Measurements from ENCODE around the gene TENM4.
A peak's percentile ranks its signal among the peaks of the same experiment; 100 is the strongest.

Gene TENM4

DNA sequence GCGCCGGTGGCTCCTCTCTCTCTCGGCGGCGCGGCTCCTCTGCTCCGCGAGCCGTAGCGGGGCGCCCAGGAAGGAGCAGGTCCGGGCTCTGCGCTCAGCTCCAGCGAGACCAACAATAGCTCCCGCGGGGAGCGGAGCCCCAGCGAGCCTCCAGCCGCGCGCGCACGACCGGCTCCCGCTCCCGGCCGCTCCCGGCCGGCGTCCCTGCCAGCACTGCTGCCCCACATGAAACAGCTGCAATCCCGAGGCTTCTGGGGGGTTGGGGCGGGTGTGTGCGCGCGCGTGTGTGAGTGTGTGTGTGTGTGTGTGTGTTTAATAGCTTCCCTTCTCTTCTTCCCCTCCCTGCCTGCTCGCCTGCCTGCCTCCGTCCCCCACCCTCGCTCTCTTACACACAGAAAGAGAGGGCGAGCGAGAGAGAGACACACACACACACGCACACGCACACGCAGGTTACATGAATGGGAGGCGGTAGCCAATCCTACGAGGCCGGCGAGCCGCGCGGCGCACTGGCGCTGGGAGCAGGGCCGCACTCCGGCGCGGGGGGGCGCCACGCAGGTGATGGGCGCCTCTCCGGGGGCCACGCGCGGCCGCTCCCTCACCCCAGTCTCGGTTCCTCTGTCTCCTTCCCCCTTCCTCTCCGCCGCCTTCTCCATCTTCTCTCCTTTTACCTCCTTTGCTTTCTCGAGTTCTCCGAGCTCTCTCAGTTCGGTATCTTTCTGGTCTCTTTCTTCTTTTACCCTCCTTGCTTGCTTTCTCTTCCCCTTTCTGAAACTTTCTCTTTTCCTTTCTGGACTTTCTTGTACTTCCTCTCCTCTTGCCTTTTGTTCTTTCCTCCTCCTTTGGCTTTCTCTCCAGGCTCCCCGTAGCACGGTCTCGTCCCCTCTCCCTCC, at the start of gene TENM4:
Gene TENM4, minus strand, starts transcription at position 460 of the 890 bp plus-strand sequence. CDS start 371,086 bp downstream, outside the sequence.
- peaks cover 0 to 48% (median 31%) of the 10 kb centered on the region in 4 donors for H3K4me1 ChIP-seq
- peak within 1 kb of the TSS; percentile 84 to 87 for H3K27ac ChIP-seq
- H3K27me3 ChIP-seq: no peaks in the 10 kb centered on the region
- TF ChIP-seq, protein P1, sequence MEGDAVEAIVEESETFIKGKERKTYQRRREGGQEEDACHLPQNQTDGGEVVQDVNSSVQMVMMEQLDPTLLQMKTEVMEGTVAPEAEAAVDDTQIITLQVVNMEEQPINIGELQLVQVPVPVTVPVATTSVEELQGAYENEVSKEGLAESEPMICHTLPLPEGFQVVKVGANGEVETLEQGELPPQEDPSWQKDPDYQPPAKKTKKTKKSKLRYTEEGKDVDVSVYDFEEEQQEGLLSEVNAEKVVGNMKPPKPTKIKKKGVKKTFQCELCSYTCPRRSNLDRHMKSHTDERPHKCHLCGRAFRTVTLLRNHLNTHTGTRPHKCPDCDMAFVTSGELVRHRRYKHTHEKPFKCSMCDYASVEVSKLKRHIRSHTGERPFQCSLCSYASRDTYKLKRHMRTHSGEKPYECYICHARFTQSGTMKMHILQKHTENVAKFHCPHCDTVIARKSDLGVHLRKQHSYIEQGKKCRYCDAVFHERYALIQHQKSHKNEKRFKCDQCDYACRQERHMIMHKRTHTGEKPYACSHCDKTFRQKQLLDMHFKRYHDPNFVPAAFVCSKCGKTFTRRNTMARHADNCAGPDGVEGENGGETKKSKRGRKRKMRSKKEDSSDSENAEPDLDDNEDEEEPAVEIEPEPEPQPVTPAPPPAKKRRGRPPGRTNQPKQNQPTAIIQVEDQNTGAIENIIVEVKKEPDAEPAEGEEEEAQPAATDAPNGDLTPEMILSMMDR (IDR thresholded peaks at IDR 0.05): peak in 1 of 2 experiments; percentile 36
- DNase-seq: peak; percentile 64 to 85
- intact Hi-C loops (cut with DNase I; ENCODE audit: low total_unique reads): no loop called here
- H3K36me3 ChIP-seq: no peaks in the 10 kb centered on the region
- no peaks in the 10 kb centered on the region for H3K9me3 ChIP-seq
- peak within 1 kb of the TSS; percentile 67 to 71 for H3K4me3 ChIP-seq

DNA sequence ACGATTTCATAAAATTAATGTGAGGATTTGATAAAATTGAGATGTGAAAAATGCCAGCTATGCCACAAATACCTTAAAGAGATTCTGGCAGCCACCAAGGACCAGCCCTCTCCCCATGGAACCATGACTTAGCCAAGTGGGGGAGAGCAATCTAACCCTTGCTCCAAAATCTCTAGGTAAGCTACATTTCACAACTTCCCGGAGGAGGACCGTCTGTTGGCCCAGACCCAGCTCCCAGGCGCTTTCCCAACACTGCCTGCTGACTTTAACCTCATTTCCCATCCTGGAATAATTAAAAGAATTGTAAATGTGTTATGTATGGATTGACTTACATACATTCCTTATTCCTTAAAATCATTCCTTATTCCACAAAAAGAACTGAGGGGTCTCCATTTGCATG, 47.5 kb upstream of the TENM4 start:
- DNase-seq: no peak
- Histone ChIP-seq H3K36me3 (no peaks in the 10 kb centered on the region), H3K27ac (no peak overlapping the region), H3K4me3 (no peak overlapping the region), H3K4me1 (no peaks in the 10 kb centered on the region), H3K27me3 (no peaks in the 10 kb centered on the region), H3K9me3 (no peaks in the 10 kb centered on the region)
- intact Hi-C loops (cut with DNase I; ENCODE audit: low total_unique reads): no loop called here
- TF ChIP-seq, protein P1 (IDR thresholded peaks at IDR 0.05): no peak

DNA sequence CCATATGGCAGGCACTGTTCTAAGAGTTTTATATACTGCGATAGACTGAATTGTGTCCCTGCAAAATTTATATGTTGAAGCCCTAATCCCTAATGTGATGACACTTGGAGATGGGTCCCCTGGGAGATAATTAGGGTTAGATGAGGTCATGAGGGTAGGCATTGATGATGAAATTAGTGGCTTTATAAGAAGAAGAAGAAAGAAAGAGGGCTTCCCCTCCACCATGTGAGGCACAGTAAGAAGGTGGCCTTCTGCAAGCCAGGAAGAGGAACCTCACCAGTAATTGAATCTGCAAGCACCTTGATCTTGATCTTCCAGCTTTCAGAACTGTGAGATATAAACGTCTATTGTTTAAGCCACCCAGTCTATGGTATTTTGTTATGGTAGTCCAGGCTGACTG, 46.6 kb upstream of the TENM4 start:
- no peaks in the 10 kb centered on the region for H3K4me1 ChIP-seq
- no peaks in the 10 kb centered on the region for H3K36me3 ChIP-seq
- H3K27ac ChIP-seq: no peak overlapping the region
- no peak overlapping the region for H3K4me3 ChIP-seq
- intact Hi-C loops (cut with DNase I; ENCODE audit: low total_unique reads): no loop called here
- no peak for DNase-seq
- no peaks in the 10 kb centered on the region for H3K9me3 ChIP-seq
- no peaks in the 10 kb centered on the region for H3K27me3 ChIP-seq
- TF ChIP-seq, protein P1 (IDR thresholded peaks at IDR 0.05): no peak

DNA sequence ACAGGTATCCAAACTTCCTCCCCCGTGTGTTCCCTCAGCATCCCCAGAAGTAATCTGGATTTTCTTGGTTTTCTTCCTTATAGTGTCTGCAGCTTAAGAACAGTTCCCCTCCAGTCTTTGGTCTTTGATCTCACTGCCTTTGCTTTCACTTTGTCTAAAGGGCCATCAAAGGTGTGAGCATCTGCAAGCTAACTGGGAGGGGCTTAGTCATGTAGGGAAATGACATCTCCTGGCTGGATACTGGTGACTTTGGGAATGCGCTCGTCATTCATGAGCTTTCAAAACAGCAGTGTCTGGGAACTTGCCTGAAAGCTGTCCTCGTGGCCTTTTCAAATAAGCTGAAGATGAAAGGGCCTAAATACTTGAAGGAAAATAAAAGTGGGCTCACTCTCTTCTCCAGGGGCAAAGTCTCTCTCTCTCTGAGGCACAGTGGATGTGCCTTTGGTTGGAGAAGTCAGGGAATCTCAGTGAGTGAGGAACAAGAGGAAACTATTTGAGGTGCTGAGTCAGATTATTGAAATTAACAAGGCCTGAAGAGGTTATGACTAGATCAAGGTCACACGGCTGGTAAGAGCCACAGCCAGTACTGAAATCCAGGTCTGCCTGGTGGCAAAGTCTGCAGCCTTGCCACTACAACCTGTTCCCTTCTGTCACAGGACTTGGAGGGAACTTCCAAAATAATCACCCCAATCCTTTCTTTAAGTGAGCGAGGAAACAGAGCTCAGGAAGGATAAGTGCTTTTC, 45.6 kb upstream of the TENM4 start:
- DNase-seq: no peak
- no peaks in the 10 kb centered on the region for H3K4me1 ChIP-seq
- H3K27ac ChIP-seq: no peak overlapping the region
- H3K36me3 ChIP-seq: no peaks in the 10 kb centered on the region
- intact Hi-C loops (cut with DNase I; ENCODE audit: low total_unique reads): no loop called here
- no peak overlapping the region for H3K4me3 ChIP-seq
- TF ChIP-seq, protein P1 (IDR thresholded peaks at IDR 0.05): no peak
- H3K27me3 ChIP-seq: no peaks in the 10 kb centered on the region
- H3K9me3 ChIP-seq: no peaks in the 10 kb centered on the region

DNA sequence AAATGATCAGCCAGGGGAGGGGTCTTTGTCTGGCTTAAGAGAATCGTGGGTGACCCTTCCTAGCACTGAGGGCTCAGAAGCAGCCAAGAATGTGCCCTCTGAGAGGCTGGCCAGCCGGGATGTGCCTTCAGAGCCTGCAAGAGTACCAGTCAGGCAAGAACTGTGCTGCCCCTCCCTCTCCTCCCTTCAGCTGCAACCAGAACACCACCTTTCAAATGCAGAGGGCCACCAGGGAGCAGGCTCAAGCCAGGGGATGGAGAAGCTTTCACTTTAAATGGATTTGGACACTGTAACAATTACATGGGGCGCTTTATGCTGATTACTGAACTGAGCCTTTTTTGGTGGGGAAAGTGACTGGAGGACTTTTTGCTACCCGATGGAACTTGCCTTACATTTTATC, 44.9 kb upstream of the TENM4 start:
- DNase-seq: no peak
- TF ChIP-seq, protein P1 (IDR thresholded peaks at IDR 0.05): no peak
- H3K4me1 ChIP-seq: no peaks in the 10 kb centered on the region
- intact Hi-C loops (cut with DNase I; ENCODE audit: low total_unique reads): no loop called here
- H3K27ac ChIP-seq: no peak overlapping the region
- H3K9me3 ChIP-seq: no peaks in the 10 kb centered on the region
- H3K4me3 ChIP-seq: no peak overlapping the region
- H3K27me3 ChIP-seq: no peaks in the 10 kb centered on the region
- no peaks in the 10 kb centered on the region for H3K36me3 ChIP-seq
